Activated naive CD4-positive, alpha-beta T cell treated with anti-CD3 and anti-CD28 coated beads for 36 hours (primary cell): ENCODE measurements around the gene ZNF438. TPM values are rescaled to one million over a fixed set of nuclear protein-coding genes. Genes with fewer than 3 reads are reported as not detected.

Source experiments
- CTCF ChIA-PET: fragments of 350-600 bp; sonication (Branson Sonifier 250); formaldehyde crosslinking; loops from one replicate; lab custom pipeline; 2021; ENCODE audit warnings: antibody characterized with exemption; lab: Charles Lee
- DNase-seq: peaks from one replicate; pipeline ENCODE4 v3.0.0-alpha.2; 2020
- H3K27ac Mint-ChIP-seq: one replicate; pipeline ENCODE4 v1.8.0; 2021; ENCODE audit warnings: mild to moderate bottlenecking, mixed read lengths
- H3K27me3 Mint-ChIP-seq: one replicate; pipeline ENCODE4 v1.8.0; 2021; ENCODE audit warnings: low read depth, mixed read lengths
- H3K36me3 Mint-ChIP-seq: one replicate; pipeline ENCODE4 v1.8.0; 2021; ENCODE audit warnings: low read depth, mixed read lengths
- H3K4me1 Mint-ChIP-seq: one replicate; pipeline ENCODE4 v1.8.0; 2021; ENCODE audit warnings: low read depth, mixed read lengths
- H3K4me3 Mint-ChIP-seq: one replicate; pipeline ENCODE4 v1.8.0; 2021; ENCODE audit warnings: mild to moderate bottlenecking, moderate library complexity, mixed read lengths
- H3K9me3 Mint-ChIP-seq: one replicate; pipeline ENCODE4 v1.8.0; 2021; ENCODE audit warnings: mixed read lengths
- intact Hi-C: fragments of 100-400 bp; cut with micrococcal nuclease; formaldehyde crosslinking; loops from one replicate; pipeline ENCODE4 v1.15.1; 2023
- total RNA-seq, 2 experiments: library from RNA; stranded (reverse); gene quantifications; one replicate each; pipeline ENCODE4 v1.2.3, GENCODE V29; 2021

Gene ZNF438
- total RNA-seq, 2 experiments from 2014 or later = 2.4 to 2.6 TPM

DNA sequence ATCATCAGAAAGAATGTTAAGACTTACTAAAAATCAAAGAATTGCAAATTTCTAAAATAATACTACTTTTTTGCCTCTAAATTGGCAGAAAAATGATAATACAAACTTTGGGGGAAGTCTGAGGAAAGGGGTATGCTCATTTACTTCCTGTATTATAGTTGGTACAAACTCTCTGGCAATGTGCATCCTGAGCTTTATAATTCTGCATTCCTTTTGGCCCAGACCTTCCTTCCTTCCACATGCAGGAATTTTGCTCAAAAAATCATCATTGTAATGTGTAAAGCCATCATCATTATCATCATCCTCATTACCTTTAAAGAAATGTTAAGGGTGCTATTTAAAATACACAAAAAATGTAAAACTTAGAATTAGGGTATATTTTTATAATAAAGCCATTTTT lies 148.5 kb downstream of the ZNF438 start:
- Mint-ChIP-seq H3K27ac (no peak overlapping the region), H3K9me3 (no peaks in the 10 kb centered on the region), H3K4me1 (no peaks in the 10 kb centered on the region), H3K4me3 (no peak overlapping the region), H3K27me3 (no peaks in the 10 kb centered on the region), H3K36me3 (no peaks in the 10 kb centered on the region)
- no peak for DNase-seq
- intact Hi-C loops = no loop called here
- CTCF ChIA-PET = no interaction called here

DNA sequence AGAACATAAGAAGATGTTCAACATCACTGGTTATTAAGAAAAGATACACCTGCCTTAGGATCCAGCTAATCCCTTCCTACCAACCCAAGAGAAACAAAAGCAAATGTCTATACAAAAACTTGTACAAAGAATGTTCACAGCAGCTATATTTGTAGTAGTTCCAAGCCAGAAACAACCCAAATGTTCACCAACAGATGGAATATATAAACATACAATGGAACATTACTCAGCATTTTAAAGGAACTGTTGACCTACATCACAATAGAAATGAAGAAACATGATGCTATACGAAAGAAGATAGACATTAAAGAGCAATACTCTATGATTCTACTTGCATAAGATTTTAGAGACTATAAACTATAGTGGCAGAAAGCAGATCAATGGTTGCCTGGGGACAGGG lies 149.4 kb downstream of the ZNF438 start:
- Mint-ChIP-seq H3K4me3 (no peak overlapping the region), H3K27ac (no peak overlapping the region), H3K36me3 (no peaks in the 10 kb centered on the region), H3K9me3 (no peaks in the 10 kb centered on the region), H3K4me1 (no peaks in the 10 kb centered on the region), H3K27me3 (no peaks in the 10 kb centered on the region)
- no peak for DNase-seq
- CTCF ChIA-PET = no interaction called here
- intact Hi-C loops = no loop called here

DNA sequence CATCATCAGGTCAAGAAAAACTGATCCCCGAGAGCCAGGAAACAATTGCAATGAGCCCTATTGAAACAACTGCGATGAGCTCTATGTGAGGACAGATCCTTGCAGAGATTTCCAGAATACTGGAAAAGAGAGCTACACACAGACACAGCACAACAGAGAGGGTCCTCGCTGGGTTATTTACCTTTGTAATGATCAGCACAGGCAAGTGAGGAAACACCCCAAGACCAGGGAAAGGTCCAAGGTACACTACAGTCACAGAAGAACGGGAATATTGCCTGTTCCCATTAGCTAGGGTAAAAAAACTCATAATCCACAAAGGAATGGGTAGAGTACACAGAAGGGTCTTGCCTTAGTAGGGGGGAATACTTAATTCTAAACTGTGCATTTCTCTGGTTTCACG lies 152.7 kb downstream of the ZNF438 start:
- Mint-ChIP-seq H3K27me3 (no peaks in the 10 kb centered on the region), H3K9me3 (no peaks in the 10 kb centered on the region), H3K36me3 (peaks cover 3% of the 10 kb centered on the region), H3K27ac (no peak overlapping the region), H3K4me1 (no peaks in the 10 kb centered on the region), H3K4me3 (no peak overlapping the region)
- no peak for DNase-seq
- CTCF ChIA-PET = interaction anchor here (0.5 kb wide), 1 partner anchor 620 kb away, joined by 3 read pairs; no protein-coding TSS in a partner anchor
- intact Hi-C loops = no loop called here

DNA sequence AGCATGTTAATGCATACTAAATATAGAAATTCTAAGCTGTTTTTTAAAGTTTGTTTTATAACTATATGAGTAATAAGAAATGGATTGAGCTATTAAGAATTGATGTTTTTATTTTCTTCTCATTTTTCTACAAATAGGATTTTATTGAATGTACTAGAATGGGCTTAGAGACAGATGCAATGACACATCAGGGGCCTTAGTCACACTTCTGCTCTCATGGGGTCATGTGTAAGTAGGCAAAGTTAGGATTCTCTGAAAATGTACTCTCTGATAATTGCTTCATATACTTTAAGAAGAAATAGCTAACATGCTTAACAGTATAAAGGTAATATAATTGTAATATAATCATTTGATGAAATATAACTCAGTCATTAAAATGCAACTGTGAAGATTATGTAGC lies 154.6 kb downstream of the ZNF438 start:
- Mint-ChIP-seq H3K4me3 (no peak overlapping the region), H3K27ac (no peak overlapping the region), H3K4me1 (no peaks in the 10 kb centered on the region), H3K9me3 (no peaks in the 10 kb centered on the region), H3K36me3 (peaks cover 3% of the 10 kb centered on the region), H3K27me3 (no peaks in the 10 kb centered on the region)
- CTCF ChIA-PET = no interaction called here
- no peak for DNase-seq
- intact Hi-C loops = no loop called here

DNA sequence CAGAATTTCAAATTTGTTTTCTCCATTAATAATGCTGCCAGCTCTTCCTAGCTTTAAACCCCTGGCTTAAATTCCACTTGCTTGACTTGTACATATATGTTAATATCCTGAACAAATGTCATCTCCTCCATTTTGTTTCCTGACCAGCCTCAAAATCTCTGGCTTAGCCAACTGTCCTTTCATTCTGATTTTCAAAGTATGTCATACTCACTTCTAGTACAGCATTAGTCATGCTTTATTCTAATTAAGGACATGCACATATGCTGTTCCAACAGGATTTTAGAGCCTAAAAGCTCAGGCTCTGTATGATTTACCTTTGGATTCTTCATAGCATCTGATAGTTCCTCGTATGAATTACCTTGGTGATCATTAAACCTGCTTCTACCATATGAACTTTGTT lies 158.3 kb downstream of the ZNF438 start:
- Mint-ChIP-seq H3K9me3 (no peaks in the 10 kb centered on the region), H3K27ac (no peak overlapping the region), H3K27me3 (no peaks in the 10 kb centered on the region), H3K4me1 (no peaks in the 10 kb centered on the region), H3K4me3 (no peak overlapping the region), H3K36me3 (peaks cover 3% of the 10 kb centered on the region)
- DNase-seq = no peak
- intact Hi-C loops = no loop called here
- CTCF ChIA-PET = no interaction called here

DNA sequence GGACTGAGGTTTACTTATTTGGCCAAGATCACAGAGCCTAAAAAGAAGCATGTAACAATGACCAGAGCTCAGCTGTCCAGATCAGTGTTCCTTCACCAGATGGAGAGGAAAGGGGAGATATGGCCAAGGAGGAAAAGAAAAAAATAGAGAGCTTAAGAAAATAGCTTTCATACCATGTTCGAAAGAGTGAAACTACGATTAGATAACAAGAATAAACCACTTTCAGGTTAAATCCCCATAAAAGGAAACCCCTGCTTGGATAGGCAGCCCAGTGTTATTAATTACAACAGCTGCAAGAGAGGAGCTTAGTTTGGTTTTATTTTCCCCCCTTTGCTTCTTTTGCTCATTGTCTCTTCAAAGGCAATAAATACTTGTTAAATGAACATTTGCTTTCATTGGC lies 160.8 kb downstream of the ZNF438 start:
- no peaks in the 10 kb centered on the region for H3K4me1 Mint-ChIP-seq
- intact Hi-C loops = no loop called here
- peaks cover 1% of the 10 kb centered on the region for H3K36me3 Mint-ChIP-seq
- no peak for DNase-seq
- no peak overlapping the region for H3K27ac Mint-ChIP-seq
- CTCF ChIA-PET = interaction anchor here (0.7 to 0.8 kb wide), 3 partner anchors 13 to 49 kb away, joined by 3 read pairs; no protein-coding TSS in a partner anchor
- no peaks in the 10 kb centered on the region for H3K27me3 Mint-ChIP-seq
- H3K9me3 Mint-ChIP-seq = no peaks in the 10 kb centered on the region
- no peak overlapping the region for H3K4me3 Mint-ChIP-seq

DNA sequence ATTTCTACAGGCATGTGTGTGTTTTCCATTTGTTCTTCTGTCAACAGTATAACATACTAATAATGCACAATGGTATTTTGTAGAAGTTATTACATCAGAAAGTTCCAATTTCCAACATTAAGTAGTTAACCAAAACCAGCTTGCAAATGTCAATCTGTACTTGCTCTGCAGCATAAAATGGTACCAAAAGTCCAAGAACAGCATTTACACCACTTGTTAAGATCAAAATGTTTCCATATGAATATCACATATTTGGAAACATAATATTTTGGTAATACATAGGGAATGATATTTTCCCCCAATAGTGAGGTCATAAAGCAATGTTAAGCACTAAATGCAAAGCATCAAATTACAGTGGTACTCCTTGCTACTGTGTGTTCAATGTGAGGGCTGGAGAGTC lies 162.1 kb downstream of the ZNF438 start:
- Mint-ChIP-seq H3K36me3 (no peaks in the 10 kb centered on the region), H3K4me1 (no peaks in the 10 kb centered on the region), H3K27ac (no peak overlapping the region), H3K9me3 (no peaks in the 10 kb centered on the region), H3K27me3 (no peaks in the 10 kb centered on the region), H3K4me3 (no peak overlapping the region)
- CTCF ChIA-PET = no interaction called here
- DNase-seq = no peak
- intact Hi-C loops = no loop called here

DNA sequence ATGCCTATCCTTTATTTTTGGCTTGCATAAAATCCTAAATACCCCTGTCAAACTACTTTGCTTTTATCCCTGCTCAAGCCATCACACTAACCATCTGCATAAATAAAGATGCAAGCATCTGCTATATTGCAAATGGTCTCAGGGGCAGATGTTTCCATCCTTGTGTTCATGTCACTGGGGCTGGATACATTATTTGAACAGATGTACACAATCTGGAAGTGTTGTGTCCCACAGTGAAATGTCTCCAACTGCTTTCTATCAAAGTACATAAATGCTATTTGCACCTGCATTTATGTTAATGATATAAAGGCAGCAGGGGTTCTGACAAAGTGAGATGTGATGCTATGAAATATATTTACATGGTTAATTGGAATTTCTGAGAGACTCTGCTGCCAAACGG lies 163.1 kb downstream of the ZNF438 start:
- Mint-ChIP-seq H3K27ac (no peak overlapping the region), H3K36me3 (no peaks in the 10 kb centered on the region), H3K9me3 (no peaks in the 10 kb centered on the region), H3K27me3 (no peaks in the 10 kb centered on the region), H3K4me3 (no peak overlapping the region), H3K4me1 (no peaks in the 10 kb centered on the region)
- DNase-seq = no peak
- intact Hi-C loops = no loop called here
- CTCF ChIA-PET = interaction anchor here (0.6 kb wide), 1 partner anchor 192 kb away, joined by 5 read pairs; no protein-coding TSS in a partner anchor

DNA sequence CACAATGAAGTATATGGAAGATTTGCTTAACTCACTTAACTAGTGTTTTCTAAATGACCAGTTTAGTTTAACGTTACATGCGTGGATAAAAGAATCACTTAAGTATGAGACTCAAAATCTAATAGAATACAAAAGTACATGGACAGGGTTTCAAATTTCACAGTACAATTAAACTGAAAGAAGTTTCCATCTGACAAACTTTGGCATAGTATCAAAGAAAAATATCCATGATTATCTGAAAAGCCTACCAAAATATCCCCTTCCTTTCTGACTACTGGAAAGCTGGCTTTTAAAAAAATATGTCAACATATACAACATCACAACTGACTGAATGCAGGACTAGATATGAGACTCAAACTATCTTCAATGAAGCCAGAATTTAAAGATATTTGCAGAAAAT lies 164.8 kb downstream of the ZNF438 start:
- no peak for DNase-seq
- no peaks in the 10 kb centered on the region for H3K4me1 Mint-ChIP-seq
- intact Hi-C loops = no loop called here
- H3K4me3 Mint-ChIP-seq = no peak overlapping the region
- H3K9me3 Mint-ChIP-seq = no peaks in the 10 kb centered on the region
- H3K27me3 Mint-ChIP-seq = no peaks in the 10 kb centered on the region
- no peak overlapping the region for H3K27ac Mint-ChIP-seq
- CTCF ChIA-PET = no interaction called here
- no peaks in the 10 kb centered on the region for H3K36me3 Mint-ChIP-seq

DNA sequence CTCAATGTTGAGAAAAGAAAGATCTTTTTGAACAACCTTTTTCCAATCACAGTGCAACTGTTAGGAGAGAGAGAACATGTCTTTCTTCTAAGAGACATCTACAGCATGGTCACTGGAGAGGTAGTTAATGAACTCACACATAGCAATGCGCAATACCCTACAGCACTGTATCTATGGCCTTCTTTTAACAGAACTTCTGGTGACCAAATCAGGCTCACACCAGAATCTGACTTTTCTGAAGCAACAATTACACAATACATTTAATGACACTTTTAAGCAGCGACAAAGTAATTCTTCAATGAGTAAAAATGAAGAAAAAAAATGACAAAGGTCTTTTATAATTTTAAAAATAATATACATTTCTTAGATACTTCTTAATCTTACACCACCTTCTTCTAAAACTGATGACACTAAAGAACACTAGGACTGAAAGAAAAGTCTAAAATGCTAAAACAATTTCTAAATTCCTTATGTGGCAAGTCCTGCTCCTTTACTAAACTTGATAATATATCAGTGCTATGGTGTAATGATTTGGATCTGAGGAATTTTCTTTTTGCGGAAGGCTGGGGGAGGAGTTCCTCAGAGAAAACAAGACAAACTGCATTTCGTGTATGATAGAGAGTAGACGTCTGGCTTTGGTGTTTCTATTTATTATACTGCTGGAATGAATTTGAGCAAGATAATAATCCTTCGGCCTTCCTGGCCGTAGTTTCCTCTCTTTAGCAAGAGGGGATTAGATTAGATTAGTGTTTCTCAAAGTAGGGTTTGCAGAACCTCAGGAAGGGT lies 166.3 kb downstream of the ZNF438 start:
- H3K4me3 Mint-ChIP-seq = no peak overlapping the region
- H3K27me3 Mint-ChIP-seq = no peaks in the 10 kb centered on the region
- intact Hi-C loops = no loop called here
- H3K9me3 Mint-ChIP-seq = no peaks in the 10 kb centered on the region
- no peak overlapping the region for H3K27ac Mint-ChIP-seq
- no peaks in the 10 kb centered on the region for H3K36me3 Mint-ChIP-seq
- CTCF ChIA-PET = no interaction called here
- H3K4me1 Mint-ChIP-seq = no peaks in the 10 kb centered on the region
- DNase-seq = no peak

DNA sequence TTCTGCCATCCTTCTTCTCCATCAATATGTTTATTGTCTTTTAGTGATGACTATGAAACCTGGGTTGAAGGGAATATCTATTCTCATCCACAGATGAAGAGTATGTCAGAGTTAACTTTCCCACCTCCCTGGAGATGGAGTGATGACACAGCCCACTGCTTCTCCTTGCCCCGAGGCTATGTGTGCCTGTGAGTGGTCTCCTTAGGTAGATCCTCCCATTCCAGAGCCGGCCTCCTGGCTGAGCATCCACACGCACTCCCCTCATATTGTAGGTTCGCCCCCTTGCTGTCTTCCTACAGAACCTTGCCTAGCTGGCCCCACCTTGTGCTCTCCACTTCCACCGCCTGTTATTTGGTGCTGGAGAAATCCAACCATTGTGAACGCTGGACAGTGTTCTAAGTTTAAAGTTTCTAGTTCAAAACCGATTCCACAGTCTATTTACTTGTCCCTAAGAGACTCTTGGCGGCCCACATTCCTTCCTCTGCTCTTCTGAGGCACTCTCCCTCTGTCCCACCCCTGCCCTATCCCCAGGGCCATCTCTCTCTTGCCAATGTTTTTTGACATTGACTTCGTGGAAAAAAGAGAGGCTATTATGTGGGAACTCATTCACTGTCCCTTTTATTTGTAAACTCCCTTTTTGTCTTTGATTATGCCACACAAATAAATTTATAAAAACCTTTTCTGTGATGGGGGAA lies 168.0 kb downstream of the ZNF438 start:
- no peaks in the 10 kb centered on the region for H3K9me3 Mint-ChIP-seq
- H3K4me1 Mint-ChIP-seq = no peaks in the 10 kb centered on the region
- no peaks in the 10 kb centered on the region for H3K36me3 Mint-ChIP-seq
- no peak overlapping the region for H3K27ac Mint-ChIP-seq
- intact Hi-C loops = no loop called here
- no peak overlapping the region for H3K4me3 Mint-ChIP-seq
- no peaks in the 10 kb centered on the region for H3K27me3 Mint-ChIP-seq
- CTCF ChIA-PET = no interaction called here
- no peak for DNase-seq

DNA sequence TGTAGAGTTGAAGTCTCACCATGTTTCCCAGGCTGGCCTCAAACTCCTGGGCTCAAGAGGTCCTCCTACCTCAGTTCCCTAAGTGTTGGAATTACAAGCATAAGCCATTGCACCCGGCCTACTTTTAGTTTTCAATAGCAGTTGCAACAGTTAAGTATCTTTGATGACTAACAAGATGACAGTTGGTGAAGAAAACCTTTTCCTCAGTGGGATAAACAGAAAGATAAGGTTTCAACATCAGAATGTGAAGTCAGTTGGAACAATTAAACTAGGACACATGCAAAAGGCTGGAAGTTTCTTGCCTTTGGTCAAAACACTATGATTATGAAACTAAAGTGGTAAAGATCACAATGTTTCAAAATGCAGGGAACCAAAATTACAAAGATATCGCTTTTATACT lies 169.2 kb downstream of the ZNF438 start:
- no peaks in the 10 kb centered on the region for H3K9me3 Mint-ChIP-seq
- no peak overlapping the region for H3K27ac Mint-ChIP-seq
- no peaks in the 10 kb centered on the region for H3K27me3 Mint-ChIP-seq
- no peak for DNase-seq
- no peaks in the 10 kb centered on the region for H3K4me1 Mint-ChIP-seq
- no peak overlapping the region for H3K4me3 Mint-ChIP-seq
- intact Hi-C loops = no loop called here
- no peaks in the 10 kb centered on the region for H3K36me3 Mint-ChIP-seq
- CTCF ChIA-PET = no interaction called here

DNA sequence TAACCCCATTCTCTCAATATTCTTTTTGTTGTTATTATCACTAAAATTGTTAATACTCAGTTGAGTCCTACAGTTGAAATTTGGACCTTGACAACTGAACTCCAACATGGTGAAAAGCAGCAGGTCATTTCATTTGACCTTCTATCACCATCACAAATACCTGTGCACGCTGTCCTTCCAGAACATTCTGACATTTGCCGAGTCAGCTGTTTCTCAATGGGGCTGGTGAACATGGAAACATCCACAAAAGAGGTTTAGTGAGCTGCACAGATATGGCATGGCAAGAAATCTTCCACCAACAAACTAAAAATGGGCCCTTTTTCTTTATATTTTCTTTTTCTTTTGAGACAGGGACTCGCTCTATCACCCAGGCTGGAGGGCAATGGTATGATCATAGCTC lies 169.7 kb downstream of the ZNF438 start:
- CTCF ChIA-PET = interaction anchor here (0.6 to 0.9 kb wide), 2 partner anchors 15 to 349 kb away, joined by 3 to 4 read pairs; no protein-coding TSS in a partner anchor
- Mint-ChIP-seq H3K4me1 (no peaks in the 10 kb centered on the region), H3K4me3 (no peak overlapping the region), H3K9me3 (no peaks in the 10 kb centered on the region), H3K27me3 (no peaks in the 10 kb centered on the region), H3K27ac (no peak overlapping the region), H3K36me3 (no peaks in the 10 kb centered on the region)
- intact Hi-C loops = no loop called here
- no peak for DNase-seq
